ENCODE measurements around the gene GALNT2. TPM values are rescaled to one million over a fixed set of nuclear protein-coding genes. Genes with fewer than 3 reads are reported as not detected.

The GALNT2 gene
- total and polyA plus RNA-seq, 7 donors, result 43.7 to 88.7 (median 75.7) TPM

- Histone ChIP-seq H3K27me3 (ENCODE audit: insufficient read depth in 3 of 3, low read length in 2 of 3) (no peaks in the 10 kb centered on the region), H3K9me3 (no peaks in the 10 kb centered on the region), H3K4me1 (peaks cover 51% of the 10 kb centered on the region), H3K36me3 (ENCODE audit: insufficient read depth in 1 of 2, low read depth in 1 of 2) (no peaks in the 10 kb centered on the region), H3K4me3 (peak overlapping the region; percentile 52), H3K27ac (peak overlapping the region; percentile 64)
- ATAC-seq, result no peak
- no peak for TF ChIP-seq CTCF (IDR thresholded peaks at IDR 0.05)
- WGBS, 3 donors, result 22 to 79% (median 28%) methylated on average over 1 of the region's 1 CpG
- no peak for DNase-seq
- intact Hi-C loops (cut with DNase I), result loop anchor here in 1 of 2 donors (5.0 to 10.0 kb wide), 2 partner anchors 68 to 305 kb away; no protein-coding TSS in a partner anchor
Measured at GRCh38 chr1:230170153-230170547, 103.1 kb downstream of the GALNT2 start.

- Histone ChIP-seq H3K4me3 (peak overlapping the region; percentile 52), H3K9me3 (no peaks in the 10 kb centered on the region), H3K27ac (peak overlapping the region; percentile 64), H3K36me3 (ENCODE audit: insufficient read depth in 1 of 2, low read depth in 1 of 2) (no peaks in the 10 kb centered on the region), H3K27me3 (ENCODE audit: insufficient read depth in 3 of 3, low read length in 2 of 3) (no peaks in the 10 kb centered on the region), H3K4me1 (peaks cover 47% of the 10 kb centered on the region)
- no peak for ATAC-seq
- no peak for DNase-seq
- intact Hi-C loops (cut with DNase I), result loop anchor here in 1 of 2 donors (5.0 to 10.0 kb wide), 2 partner anchors 68 to 306 kb away; no protein-coding TSS in a partner anchor
- no peak for TF ChIP-seq CTCF (IDR thresholded peaks at IDR 0.05)
- 70 to 86% (median 80%) methylated on average over 2 of the region's 2 CpGs for WGBS, 3 donors
Measured at GRCh38 chr1:230170622-230171021, 103.6 kb downstream of the GALNT2 start.

GRCh38 chr1:230171356-230172015 is 104.4 kb downstream of the GALNT2 start:
- H3K4me1 ChIP-seq, result peaks cover 49% of the 10 kb centered on the region

GRCh38 chr1:230172016-230172537 is 105.0 kb downstream of the GALNT2 start:
- ATAC-seq (peak in 3 of 4 donors; percentile 37 to 72 (median 38)), DNase-seq (no peak)
- H3K27ac ChIP-seq, result peak overlapping the region; percentile 64
- no peaks in the 10 kb centered on the region for H3K9me3 ChIP-seq
- H3K27me3 ChIP-seq (ENCODE audit: insufficient read depth in 3 of 3, low read length in 2 of 3), result no peaks in the 10 kb centered on the region
- TF ChIP-seq CTCF (IDR thresholded peaks at IDR 0.05), result no peak
- H3K4me3 ChIP-seq, result no peak overlapping the region
- peaks cover 52% of the 10 kb centered on the region for H3K4me1 ChIP-seq
- intact Hi-C loops (cut with DNase I), result loop anchor here in 1 of 2 donors (5.0 to 10.0 kb wide), 2 partner anchors 70 to 307 kb away; no protein-coding TSS in a partner anchor
- H3K36me3 ChIP-seq (ENCODE audit: insufficient read depth in 1 of 2, low read depth in 1 of 2), result no peaks in the 10 kb centered on the region
- 39 to 67% (median 40%) methylated on average over 7 of the region's 7 CpGs for WGBS, 3 donors

More at GRCh38 chr1:230171356-230172015, 104.4 kb downstream of the GALNT2 start:
- peak overlapping the region; percentile 64 for H3K27ac ChIP-seq
- intact Hi-C loops (cut with DNase I), result loop anchor here in 1 of 2 donors (5.0 to 10.0 kb wide), 2 partner anchors 69 to 307 kb away; no protein-coding TSS in a partner anchor
- H3K27me3 ChIP-seq (ENCODE audit: insufficient read depth in 3 of 3, low read length in 2 of 3), result no peaks in the 10 kb centered on the region
- DNase-seq (no peak), ATAC-seq (peak in 1 of 4 donors; percentile 41)
- no peaks in the 10 kb centered on the region for H3K36me3 ChIP-seq (ENCODE audit: insufficient read depth in 1 of 2, low read depth in 1 of 2)
- H3K4me3 ChIP-seq, result no peak overlapping the region
- no peak for TF ChIP-seq CTCF (IDR thresholded peaks at IDR 0.05)
- H3K9me3 ChIP-seq, result no peaks in the 10 kb centered on the region
- 71 to 75% (median 73%) methylated on average over 5 of the region's 5 CpGs for WGBS, 3 donors

Measured in psoas muscle (tissue), 8 donors.